NCI-H128 (cell line): ENCODE results near the gene NEDD4L.
"Not testable (repeated sequence)": the region's sequence is repeated elsewhere in the genome, so short reads cannot be mapped to it uniquely, and the experiment has no call there.

Source experiments
- DNase-seq: peaks from one replicate; lab custom pipeline; 2025; ENCODE audit not compliant: unreplicated experiment; lab: John Stamatoyannopoulos, UW

The NEDD4L gene

DNA sequence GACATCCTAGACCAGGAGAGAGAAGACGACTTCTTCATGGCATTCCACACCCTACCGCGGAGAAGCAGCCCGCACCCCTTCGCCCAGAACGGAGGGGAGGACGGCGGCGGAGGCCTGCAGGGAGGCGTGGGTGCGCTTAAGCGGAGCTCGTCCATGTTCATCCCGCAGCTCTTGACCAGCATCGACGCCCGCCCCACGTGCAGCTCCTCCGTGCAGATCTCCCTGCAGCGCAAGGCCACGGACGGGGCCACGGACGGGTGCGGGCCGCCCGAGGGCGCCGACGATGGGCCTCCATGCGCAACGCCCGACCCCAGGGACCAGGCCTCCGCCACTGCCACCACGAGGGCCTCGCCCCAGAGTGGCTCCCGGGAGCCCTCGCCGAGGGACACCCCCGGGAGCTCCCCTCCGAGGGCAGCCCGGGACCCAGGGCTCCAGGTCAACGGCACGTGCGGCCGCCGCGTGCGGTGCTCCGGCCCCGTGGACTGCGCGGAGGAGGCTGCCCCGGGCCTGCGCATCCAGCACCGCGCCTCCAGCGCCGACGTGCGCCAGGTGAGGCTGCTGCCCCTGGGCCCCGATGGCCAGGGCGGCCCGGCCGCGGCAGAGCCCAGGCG, 211.8 kb downstream of the NEDD4L start:
- no peak for DNase-seq

DNA sequence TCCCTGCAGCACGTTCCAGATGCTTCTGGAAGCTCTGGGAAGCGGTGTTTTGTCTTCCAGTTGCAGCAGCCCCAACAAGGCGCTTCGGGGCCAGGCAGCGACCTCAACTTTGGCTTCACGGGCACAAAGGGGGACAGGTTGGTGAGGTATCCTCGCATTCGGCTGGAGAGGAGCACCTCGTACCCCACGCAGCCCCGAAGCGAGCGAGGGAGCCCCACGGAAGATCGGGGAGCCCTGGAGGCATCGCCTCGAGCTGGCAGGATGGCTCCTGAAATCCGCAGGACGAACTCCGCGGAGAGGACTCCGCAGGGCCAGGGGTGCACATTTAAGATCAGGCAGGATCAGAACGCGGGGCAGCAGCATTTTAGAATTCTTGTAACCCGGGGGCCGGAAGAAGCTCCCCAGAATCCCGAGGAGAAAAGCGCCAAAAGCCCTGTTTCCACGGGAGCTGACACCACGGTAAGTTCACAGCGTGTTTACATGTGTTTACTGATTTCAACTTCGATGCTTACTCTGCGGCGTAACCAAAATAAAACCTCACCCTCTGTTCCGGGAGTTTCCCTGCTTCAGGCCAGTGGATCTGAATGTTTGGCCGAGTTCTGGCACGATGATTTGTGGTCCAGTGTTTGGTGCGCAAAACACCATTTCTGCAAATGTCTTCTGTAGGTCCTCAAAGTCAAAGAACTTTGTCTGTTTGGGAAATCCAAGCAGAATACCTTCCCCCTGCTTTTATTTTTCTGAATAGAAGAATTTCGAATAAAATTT, 212.5 kb downstream of the NEDD4L start:
- DNase-seq: no peak

DNA sequence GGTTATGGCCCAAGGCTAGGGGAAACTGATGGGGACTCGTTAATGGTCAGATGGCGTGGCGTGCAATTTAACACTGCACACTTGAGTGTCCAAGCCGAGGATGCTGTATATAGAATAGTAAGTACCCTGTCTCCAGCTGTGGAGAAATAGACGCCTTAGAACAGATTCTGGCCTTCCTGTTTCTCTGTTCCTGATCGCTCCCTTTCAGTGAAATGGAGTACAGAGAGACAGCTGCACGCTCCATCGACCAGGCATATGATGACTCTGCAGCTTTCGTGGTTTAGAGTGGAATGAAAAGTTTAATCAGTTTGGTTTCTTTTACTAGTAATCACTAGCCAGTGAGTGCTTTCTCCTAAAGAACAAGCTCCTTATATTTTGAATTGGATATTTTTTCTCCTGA, 213.4 kb downstream of the NEDD4L start:
- no peak for DNase-seq

- DNase-seq: no peak
These were observed 214.8 kb downstream of the NEDD4L start for GRCh38 chr18:58258692-58259342.

- no peak for DNase-seq
These were observed 219.3 kb downstream of the NEDD4L start for GRCh38 chr18:58263055-58263957.

- no peak for DNase-seq
These were observed 220.0 kb downstream of the NEDD4L start for GRCh38 chr18:58264075-58264474.

- no peak for DNase-seq
These were observed 220.8 kb downstream of the NEDD4L start for GRCh38 chr18:58264840-58265239.

DNA sequence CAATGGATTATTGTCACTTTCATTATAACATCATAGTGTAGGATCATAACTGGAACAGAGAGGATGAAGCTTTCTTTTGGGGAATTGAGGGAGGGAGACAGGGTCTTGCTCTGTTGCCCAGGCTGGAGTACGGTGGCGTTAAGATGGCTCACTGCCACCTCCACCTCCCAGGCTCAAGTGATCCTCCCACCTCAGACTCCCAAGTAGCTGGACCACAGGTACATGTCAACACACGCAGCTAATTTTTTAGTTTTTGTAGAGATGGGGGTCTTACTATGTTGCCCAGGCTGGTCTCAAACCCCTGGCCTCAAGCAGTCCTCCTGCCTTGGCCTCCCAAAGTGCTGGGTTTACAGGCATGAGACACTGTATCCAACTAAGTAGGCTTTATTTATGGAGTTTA, 221.5 kb downstream of the NEDD4L start:
- not testable (repeated sequence) for DNase-seq

- no peak for DNase-seq
These were observed 222.3 kb downstream of the NEDD4L start for GRCh38 chr18:58266291-58266690.

GRCh38 chr18:58267493-58267892, 223.5 kb downstream of the NEDD4L start:
- no peak for DNase-seq

- DNase-seq: no peak
These were observed 224.8 kb downstream of the NEDD4L start for GRCh38 chr18:58268849-58269248.

DNA sequence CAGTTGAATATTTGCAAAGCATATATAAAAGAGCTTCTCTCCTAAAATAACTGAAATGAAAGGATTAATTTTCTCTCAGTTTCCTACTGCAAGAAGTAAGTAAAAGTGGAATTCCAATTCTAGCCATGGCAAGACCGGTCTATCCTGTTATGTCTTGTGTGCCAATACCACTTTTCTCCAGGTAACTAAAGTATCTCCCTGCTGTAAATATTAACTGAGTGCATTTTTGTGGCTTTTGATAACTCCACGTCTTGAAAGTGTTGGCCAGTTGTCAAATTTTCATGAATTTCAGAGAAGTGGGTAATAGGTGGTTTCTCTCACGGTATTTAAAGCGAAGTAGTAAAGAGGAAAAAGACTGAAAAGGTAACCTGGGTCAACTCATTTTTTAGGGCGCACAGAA, 225.9 kb downstream of the NEDD4L start:
- DNase-seq: no peak

GRCh38 chr18:58270396-58270795, 226.4 kb downstream of the NEDD4L start:
- no peak for DNase-seq

GRCh38 chr18:58271770-58272169, 227.7 kb downstream of the NEDD4L start:
- DNase-seq: no peak

- DNase-seq: no peak
These were observed 228.2 kb downstream of the NEDD4L start for GRCh38 chr18:58272209-58272608.

GRCh38 chr18:58272779-58273435, 228.9 kb downstream of the NEDD4L start:
- no peak for DNase-seq

- no peak for DNase-seq
These were observed 231.2 kb downstream of the NEDD4L start for GRCh38 chr18:58275176-58275575.

DNA sequence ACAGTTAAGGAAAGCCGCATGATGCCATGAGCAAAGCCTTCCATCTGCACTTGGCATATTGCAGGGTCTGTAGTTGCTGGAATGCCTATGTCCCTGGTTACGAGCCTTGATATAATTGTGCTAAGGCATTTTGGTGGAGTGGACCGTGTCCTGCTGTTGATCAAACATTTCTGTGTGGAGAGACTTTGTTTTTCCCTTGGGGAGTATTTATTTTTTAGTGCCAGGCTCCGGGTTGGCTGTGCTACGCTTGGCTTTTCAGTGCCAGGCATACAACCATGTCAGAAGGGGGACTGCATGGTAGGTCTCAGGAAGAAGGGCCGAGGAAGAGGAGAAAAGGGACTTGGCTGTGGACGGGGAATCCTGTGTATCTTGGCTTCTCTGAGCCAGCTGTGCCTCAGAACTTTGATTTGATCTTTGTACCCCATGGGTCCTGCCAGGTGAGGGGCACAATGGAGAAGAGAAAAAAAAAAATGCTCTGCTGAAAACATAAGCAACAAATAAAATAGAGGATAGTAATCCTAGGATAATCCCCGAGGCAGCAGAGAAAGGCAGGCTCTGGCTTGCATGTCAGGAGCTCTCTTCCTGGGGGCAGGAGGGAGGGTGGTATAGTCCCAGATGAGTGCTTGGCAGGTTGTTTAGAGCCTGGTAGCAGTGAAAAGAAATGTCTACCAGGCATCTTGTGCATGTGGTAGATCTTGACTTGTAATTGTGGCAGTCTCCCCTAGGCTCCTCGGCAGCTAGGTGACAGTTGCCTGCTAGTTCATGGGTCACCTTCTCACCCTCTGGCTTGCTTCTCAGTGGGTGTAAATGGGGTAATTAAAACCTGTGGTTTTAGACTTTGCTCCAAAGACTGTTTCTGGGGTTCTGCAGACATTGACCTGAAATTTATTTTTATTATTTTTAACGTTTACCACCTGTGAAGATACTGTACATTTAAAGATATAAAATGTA, 233.0 kb downstream of the NEDD4L start:
- no peak for DNase-seq

GRCh38 chr18:58279504-58280175, 235.6 kb downstream of the NEDD4L start:
- no peak for DNase-seq
